ENCODE measurements around the gene ASTN2.

GRCh38 chr9:117145081-117145480 lies 269.8 kb downstream of the ASTN2 start:
- TF ChIP-seq, protein P1, sequence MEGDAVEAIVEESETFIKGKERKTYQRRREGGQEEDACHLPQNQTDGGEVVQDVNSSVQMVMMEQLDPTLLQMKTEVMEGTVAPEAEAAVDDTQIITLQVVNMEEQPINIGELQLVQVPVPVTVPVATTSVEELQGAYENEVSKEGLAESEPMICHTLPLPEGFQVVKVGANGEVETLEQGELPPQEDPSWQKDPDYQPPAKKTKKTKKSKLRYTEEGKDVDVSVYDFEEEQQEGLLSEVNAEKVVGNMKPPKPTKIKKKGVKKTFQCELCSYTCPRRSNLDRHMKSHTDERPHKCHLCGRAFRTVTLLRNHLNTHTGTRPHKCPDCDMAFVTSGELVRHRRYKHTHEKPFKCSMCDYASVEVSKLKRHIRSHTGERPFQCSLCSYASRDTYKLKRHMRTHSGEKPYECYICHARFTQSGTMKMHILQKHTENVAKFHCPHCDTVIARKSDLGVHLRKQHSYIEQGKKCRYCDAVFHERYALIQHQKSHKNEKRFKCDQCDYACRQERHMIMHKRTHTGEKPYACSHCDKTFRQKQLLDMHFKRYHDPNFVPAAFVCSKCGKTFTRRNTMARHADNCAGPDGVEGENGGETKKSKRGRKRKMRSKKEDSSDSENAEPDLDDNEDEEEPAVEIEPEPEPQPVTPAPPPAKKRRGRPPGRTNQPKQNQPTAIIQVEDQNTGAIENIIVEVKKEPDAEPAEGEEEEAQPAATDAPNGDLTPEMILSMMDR (IDR thresholded peaks at IDR 0.05 in 8 of 11, conservative IDR thresholded peaks at IDR 0.05 in 3 of 11): no peak
- TF ChIP-seq POLR2A (IDR thresholded peaks at IDR 0.05) (no peak), POLR2AphosphoS5 (IDR thresholded peaks at IDR 0.05) (no peak)

Data from spleen (tissue), 7 donors.